GM12801 (cell line): ENCODE results near the gene PLOD2.

Experiments used
- CTCF ChIP-seq: IDR thresholded peaks from one replicate; pipeline ENCODE4 v1.5.1; 2011; ENCODE audit warnings: control low read depth; ENCODE audit not compliant: insufficient read length; ENCODE audit errors: extremely low read depth

PLOD2 gene

GRCh38 chr3:146178006-146178689 lies 17.2 kb upstream of the PLOD2 start:
- no peak for TF ChIP-seq CTCF

- TF ChIP-seq CTCF: no peak
These were observed 16.5 kb upstream of the PLOD2 start for GRCh38 chr3:146177519-146177918.

GRCh38 chr3:146177072-146177471 lies 16.1 kb upstream of the PLOD2 start:
- no peak for TF ChIP-seq CTCF

- no peak for TF ChIP-seq CTCF
These were observed 11.6 kb upstream of the PLOD2 start for GRCh38 chr3:146172586-146172985.

- TF ChIP-seq CTCF: no peak
These were observed 9.6 kb upstream of the PLOD2 start for GRCh38 chr3:146170591-146170990.

GRCh38 chr3:146169891-146170290 lies 8.9 kb upstream of the PLOD2 start:
- TF ChIP-seq CTCF: no peak

GRCh38 chr3:146166826-146167225 lies 5.8 kb upstream of the PLOD2 start:
- TF ChIP-seq CTCF: no peak
